GM18508 (cell line): ENCODE measurements around the gene ITGB1BP1.
"Not testable (repeated sequence)": the region's sequence is repeated elsewhere in the genome, so short reads cannot be mapped to it uniquely, and the experiment has no call there.

Experiments used
- ATAC-seq: cut with Tn5 transposase; IDR thresholded peaks from one replicate; pipeline ENCODE4 v1.9.1; 2021; ENCODE audit warnings: moderate number of reproducible peaks; ENCODE audit not compliant: insufficient read depth, unreplicated experiment

ITGB1BP1 gene

GRCh38 chr2:9401646-9402371 is 21.5 kb downstream of the ITGB1BP1 start:
- ATAC-seq, result no peak

GRCh38 chr2:9401059-9401547 is 22.2 kb downstream of the ITGB1BP1 start:
- no peak for ATAC-seq

- ATAC-seq, result no peak
These were observed 22.9 kb downstream of the ITGB1BP1 start for GRCh38 chr2:9400268-9401058.

- ATAC-seq, result no peak
These were observed 24.2 kb downstream of the ITGB1BP1 start for GRCh38 chr2:9398881-9399780.

- ATAC-seq, result not testable (repeated sequence)
These were observed 25.1 kb downstream of the ITGB1BP1 start for GRCh38 chr2:9398251-9398650.

- ATAC-seq, result no peak
These were observed 26.1 kb downstream of the ITGB1BP1 start for GRCh38 chr2:9397201-9397600.

GRCh38 chr2:9394816-9395215 is 28.5 kb downstream of the ITGB1BP1 start:
- ATAC-seq, result no peak

GRCh38 chr2:9392898-9393765 is 30.2 kb downstream of the ITGB1BP1 start:
- ATAC-seq, result no peak

- no peak for ATAC-seq
These were observed 31.2 kb downstream of the ITGB1BP1 start for GRCh38 chr2:9391961-9392720.

- ATAC-seq, result no peak
These were observed 32.3 kb downstream of the ITGB1BP1 start for GRCh38 chr2:9390991-9391390.

- ATAC-seq, result no peak
These were observed 33.0 kb downstream of the ITGB1BP1 start for GRCh38 chr2:9390151-9390850.

GRCh38 chr2:9388950-9389911 is 34.1 kb downstream of the ITGB1BP1 start:
- ATAC-seq, result no peak

GRCh38 chr2:9388199-9388681 is 35.1 kb downstream of the ITGB1BP1 start:
- ATAC-seq, result no peak

GRCh38 chr2:9385841-9386240 is 37.5 kb downstream of the ITGB1BP1 start:
- no peak for ATAC-seq

GRCh38 chr2:9384521-9384920 is 38.8 kb downstream of the ITGB1BP1 start:
- ATAC-seq, result no peak

GRCh38 chr2:9382604-9383235 is 40.6 kb downstream of the ITGB1BP1 start:
- no peak for ATAC-seq
